ENCODE data around the gene C22orf31.

Gene C22orf31

GRCh38 chr22:29082826-29083545, 21.4 kb upstream of the C22orf31 start:
- peak overlapping the region; percentile 59 for H3K27ac ChIP-seq (ENCODE audit: low read depth, low read length)
- H3K9ac ChIP-seq (ENCODE audit: low read length in 5 of 5) = peak overlapping the region in 1 of 5 donors; percentile 69
- H3K4me1 ChIP-seq (ENCODE audit: control insufficient read depth in 5 of 5, insufficient read depth in 5 of 5, low read length in 5 of 5) = peaks cover 0 to 50% (median 13%) of the 10 kb centered on the region in 5 donors
- no peaks in the 10 kb centered on the region for H3K9me3 ChIP-seq (ENCODE audit: control insufficient read depth in 5 of 5, low read length in 5 of 5)
- H3K4me3 ChIP-seq (ENCODE audit: low read depth in 1 of 5, low read length in 5 of 5) = no peak overlapping the region
- no peaks in the 10 kb centered on the region for H3K36me3 ChIP-seq (ENCODE audit: control insufficient read depth in 5 of 5, insufficient read depth in 5 of 5, low read length in 5 of 5)
- no peaks in the 10 kb centered on the region for H3K27me3 ChIP-seq (ENCODE audit: control insufficient read depth in 5 of 5, insufficient read depth in 4 of 5, low read length in 5 of 5)

DNA sequence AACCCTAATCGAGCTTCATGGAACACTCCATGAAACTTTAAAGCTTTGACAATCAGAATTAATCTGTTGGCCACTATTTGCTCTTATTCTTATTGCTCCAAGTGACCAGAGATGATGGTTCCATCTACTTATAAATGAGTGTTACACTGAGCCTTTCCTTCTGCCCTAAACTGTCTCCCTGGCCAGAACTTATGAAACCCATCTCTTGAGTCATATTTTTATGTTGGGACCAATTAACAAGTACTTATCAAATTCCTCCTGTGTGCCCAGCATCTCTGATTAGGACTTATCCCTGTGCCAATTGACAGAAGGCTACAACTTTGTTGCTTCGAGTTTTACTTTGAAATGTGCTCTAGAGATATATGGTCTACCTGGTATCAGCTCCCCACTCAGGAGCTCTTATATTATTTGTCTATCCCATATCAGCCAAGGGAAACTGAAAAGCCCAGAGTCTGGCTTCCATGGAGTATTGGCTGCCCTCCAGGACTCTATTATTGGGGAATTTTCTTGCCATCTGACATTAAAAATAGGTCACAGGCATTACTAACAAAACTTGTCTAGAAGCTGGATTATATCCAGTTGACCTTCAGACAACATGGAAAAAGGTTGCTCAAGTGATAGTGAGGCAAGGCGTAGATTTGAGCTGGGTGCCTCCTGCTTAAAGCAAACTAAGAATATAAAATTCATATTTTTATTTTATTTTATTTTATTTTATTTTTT, 20.0 kb upstream of the C22orf31 start:
- H3K27ac ChIP-seq (ENCODE audit: low read depth, low read length) = peak overlapping the region; percentile 43
- peak overlapping the region in 1 of 5 donors; percentile 69 for H3K9ac ChIP-seq (ENCODE audit: low read length in 5 of 5)
- H3K9me3 ChIP-seq (ENCODE audit: control insufficient read depth in 5 of 5, low read length in 5 of 5) = no peaks in the 10 kb centered on the region
- no peaks in the 10 kb centered on the region for H3K27me3 ChIP-seq (ENCODE audit: control insufficient read depth in 5 of 5, insufficient read depth in 4 of 5, low read length in 5 of 5)
- peaks cover 0 to 50% (median 13%) of the 10 kb centered on the region in 5 donors for H3K4me1 ChIP-seq (ENCODE audit: control insufficient read depth in 5 of 5, insufficient read depth in 5 of 5, low read length in 5 of 5)
- no peak overlapping the region for H3K4me3 ChIP-seq (ENCODE audit: low read depth in 1 of 5, low read length in 5 of 5)
- H3K36me3 ChIP-seq (ENCODE audit: control insufficient read depth in 5 of 5, insufficient read depth in 5 of 5, low read length in 5 of 5) = no peaks in the 10 kb centered on the region

GRCh38 chr22:29080106-29080975, 18.7 kb upstream of the C22orf31 start:
- Histone ChIP-seq H3K27ac (ENCODE audit: low read depth, low read length) (peak overlapping the region; percentile 43), H3K36me3 (ENCODE audit: control insufficient read depth in 5 of 5, insufficient read depth in 5 of 5, low read length in 5 of 5) (no peaks in the 10 kb centered on the region), H3K9ac (ENCODE audit: low read length in 5 of 5) (no peak overlapping the region), H3K4me1 (ENCODE audit: control insufficient read depth in 5 of 5, insufficient read depth in 5 of 5, low read length in 5 of 5) (peaks cover 0 to 50% (median 13%) of the 10 kb centered on the region in 5 donors), H3K27me3 (ENCODE audit: control insufficient read depth in 5 of 5, insufficient read depth in 4 of 5, low read length in 5 of 5) (no peaks in the 10 kb centered on the region), H3K4me3 (ENCODE audit: low read depth in 1 of 5, low read length in 5 of 5) (no peak overlapping the region), H3K9me3 (ENCODE audit: control insufficient read depth in 5 of 5, low read length in 5 of 5) (no peaks in the 10 kb centered on the region)

DNA sequence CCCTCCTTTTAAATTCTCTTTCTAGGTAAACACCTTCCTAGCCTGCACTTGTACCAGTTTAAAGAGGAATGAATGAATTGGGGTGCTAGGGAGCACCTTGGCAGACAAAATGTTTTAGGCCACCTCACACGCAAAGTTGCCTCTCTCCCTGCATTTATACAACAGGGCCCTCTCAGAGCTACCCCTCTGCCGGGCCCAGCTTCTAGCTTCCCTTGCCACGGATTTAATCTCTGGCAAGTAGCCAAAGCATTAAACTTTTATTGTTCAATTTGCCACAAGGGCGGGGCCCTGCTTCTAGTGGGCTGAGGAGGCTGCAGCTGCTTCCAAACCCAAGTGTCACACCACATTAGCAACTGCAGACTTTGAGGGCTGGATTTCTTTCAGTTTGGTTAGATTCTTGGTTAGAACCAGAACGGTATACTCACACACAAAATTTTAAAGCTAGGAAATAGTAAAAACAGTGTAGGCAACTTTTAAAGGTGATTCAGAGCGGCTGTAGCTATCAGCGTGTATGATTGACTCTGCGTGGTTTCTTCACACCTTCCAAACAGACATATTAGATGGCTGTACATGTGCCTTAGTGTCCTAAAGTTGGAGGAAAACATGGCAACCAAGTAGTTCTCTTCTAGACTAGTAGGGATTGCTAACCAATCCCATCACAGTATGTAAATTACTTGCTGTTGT, 17.7 kb upstream of the C22orf31 start:
- H3K27ac ChIP-seq (ENCODE audit: low read depth, low read length) = no peak overlapping the region

GRCh38 chr22:29078869-29079207, 17.2 kb upstream of the C22orf31 start:
- H3K9me3 ChIP-seq (ENCODE audit: control insufficient read depth in 5 of 5, low read length in 5 of 5) = no peaks in the 10 kb centered on the region
- peaks cover 0 to 51% (median 19%) of the 10 kb centered on the region in 5 donors for H3K4me1 ChIP-seq (ENCODE audit: control insufficient read depth in 5 of 5, insufficient read depth in 5 of 5, low read length in 5 of 5)
- no peaks in the 10 kb centered on the region for H3K27me3 ChIP-seq (ENCODE audit: control insufficient read depth in 5 of 5, insufficient read depth in 4 of 5, low read length in 5 of 5)
- H3K36me3 ChIP-seq (ENCODE audit: control insufficient read depth in 5 of 5, insufficient read depth in 5 of 5, low read length in 5 of 5) = no peaks in the 10 kb centered on the region
- no peak overlapping the region for H3K4me3 ChIP-seq (ENCODE audit: low read depth in 1 of 5, low read length in 5 of 5)
- H3K9ac ChIP-seq (ENCODE audit: low read length in 5 of 5) = no peak overlapping the region
- H3K27ac ChIP-seq (ENCODE audit: low read depth, low read length) = no peak overlapping the region

More for the DNA sequence above, 17.7 kb upstream of the C22orf31 start:
- no peaks in the 10 kb centered on the region for H3K27me3 ChIP-seq (ENCODE audit: control insufficient read depth in 5 of 5, insufficient read depth in 4 of 5, low read length in 5 of 5)
- H3K4me3 ChIP-seq (ENCODE audit: low read depth in 1 of 5, low read length in 5 of 5) = no peak overlapping the region
- no peak overlapping the region for H3K9ac ChIP-seq (ENCODE audit: low read length in 5 of 5)
- no peaks in the 10 kb centered on the region for H3K36me3 ChIP-seq (ENCODE audit: control insufficient read depth in 5 of 5, insufficient read depth in 5 of 5, low read length in 5 of 5)
- H3K9me3 ChIP-seq (ENCODE audit: control insufficient read depth in 5 of 5, low read length in 5 of 5) = no peaks in the 10 kb centered on the region
- H3K4me1 ChIP-seq (ENCODE audit: control insufficient read depth in 5 of 5, insufficient read depth in 5 of 5, low read length in 5 of 5) = peaks cover 0 to 51% (median 14%) of the 10 kb centered on the region in 5 donors

DNA sequence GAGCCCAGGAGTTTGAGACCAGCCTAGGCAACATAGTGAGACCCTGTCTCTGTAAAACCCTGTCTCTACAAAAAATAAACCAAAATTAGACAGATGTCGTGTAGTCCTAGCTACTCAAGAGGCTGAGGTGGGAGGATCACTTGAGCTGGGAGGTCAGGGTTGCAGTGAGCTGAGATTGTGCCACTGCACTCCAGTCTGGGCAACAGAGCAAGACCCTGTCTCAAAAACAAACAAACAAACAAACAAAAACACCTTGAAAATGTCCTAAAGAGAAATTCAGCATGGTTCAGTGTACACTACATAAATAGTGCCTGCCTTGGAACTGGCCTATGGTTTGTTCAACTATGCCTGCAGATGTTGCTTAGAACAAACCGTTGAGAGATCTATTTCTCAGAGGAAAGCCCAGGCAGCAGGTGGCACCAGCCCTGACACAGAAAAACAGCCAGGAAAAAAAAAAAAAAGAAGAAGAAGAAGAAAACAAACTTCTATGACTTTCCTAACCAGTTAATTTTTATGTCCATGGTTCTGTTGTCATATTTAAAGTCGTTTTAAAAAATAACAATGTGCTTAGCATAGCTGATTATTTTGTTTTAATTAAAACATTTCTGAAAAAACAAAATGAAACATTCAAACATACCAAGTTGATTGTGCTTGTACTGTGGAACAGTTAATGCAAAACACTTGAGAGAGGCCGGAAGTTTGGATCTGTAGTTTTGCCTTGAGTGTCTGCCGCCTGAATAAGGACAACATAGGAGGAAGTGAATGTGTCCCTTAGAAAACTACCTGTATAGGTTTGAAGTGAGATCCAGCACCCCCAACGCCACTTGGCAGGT, 16.6 kb upstream of the C22orf31 start:
- no peak overlapping the region for H3K4me3 ChIP-seq (ENCODE audit: low read depth in 1 of 5, low read length in 5 of 5)
- H3K4me1 ChIP-seq (ENCODE audit: control insufficient read depth in 5 of 5, insufficient read depth in 5 of 5, low read length in 5 of 5) = peaks cover 0 to 52% (median 24%) of the 10 kb centered on the region in 5 donors
- H3K9ac ChIP-seq (ENCODE audit: low read length in 5 of 5) = no peak overlapping the region
- no peaks in the 10 kb centered on the region for H3K9me3 ChIP-seq (ENCODE audit: control insufficient read depth in 5 of 5, low read length in 5 of 5)
- H3K27ac ChIP-seq (ENCODE audit: low read depth, low read length) = no peak overlapping the region
- H3K27me3 ChIP-seq (ENCODE audit: control insufficient read depth in 5 of 5, insufficient read depth in 4 of 5, low read length in 5 of 5) = no peaks in the 10 kb centered on the region
- no peaks in the 10 kb centered on the region for H3K36me3 ChIP-seq (ENCODE audit: control insufficient read depth in 5 of 5, insufficient read depth in 5 of 5, low read length in 5 of 5)

GRCh38 chr22:29074276-29074772, 12.7 kb upstream of the C22orf31 start:
- no peaks in the 10 kb centered on the region for H3K9me3 ChIP-seq (ENCODE audit: control insufficient read depth in 5 of 5, low read length in 5 of 5)
- H3K27me3 ChIP-seq (ENCODE audit: control insufficient read depth in 5 of 5, insufficient read depth in 4 of 5, low read length in 5 of 5) = peaks cover 0 to 8% (median 4%) of the 10 kb centered on the region in 5 donors
- H3K27ac ChIP-seq (ENCODE audit: low read depth, low read length) = peak overlapping the region; percentile 41
- H3K36me3 ChIP-seq (ENCODE audit: control insufficient read depth in 5 of 5, insufficient read depth in 5 of 5, low read length in 5 of 5) = no peaks in the 10 kb centered on the region
- H3K4me1 ChIP-seq (ENCODE audit: control insufficient read depth in 5 of 5, insufficient read depth in 5 of 5, low read length in 5 of 5) = peaks cover 0 to 35% (median 34%) of the 10 kb centered on the region in 5 donors
- H3K9ac ChIP-seq (ENCODE audit: low read length in 5 of 5) = peak overlapping the region in 3 of 5 donors; percentile 66 to 80 (median 71)
- peak overlapping the region; percentile 70 to 82 (median 72) for H3K4me3 ChIP-seq (ENCODE audit: low read depth in 1 of 5, low read length in 5 of 5)

- Histone ChIP-seq H3K27me3 (ENCODE audit: control insufficient read depth in 5 of 5, insufficient read depth in 4 of 5, low read length in 5 of 5) (peaks cover 0 to 12% (median 4%) of the 10 kb centered on the region in 5 donors), H3K9me3 (ENCODE audit: control insufficient read depth in 5 of 5, low read length in 5 of 5) (no peaks in the 10 kb centered on the region), H3K27ac (ENCODE audit: low read depth, low read length) (peak overlapping the region; percentile 41), H3K4me1 (ENCODE audit: control insufficient read depth in 5 of 5, insufficient read depth in 5 of 5, low read length in 5 of 5) (peaks cover 0 to 34% (median 30%) of the 10 kb centered on the region in 5 donors), H3K9ac (ENCODE audit: low read length in 5 of 5) (peak overlapping the region in 4 of 5 donors; percentile 66 to 80 (median 72)), H3K4me3 (ENCODE audit: low read depth in 1 of 5, low read length in 5 of 5) (peak overlapping the region; percentile 70 to 82 (median 72)), H3K36me3 (ENCODE audit: control insufficient read depth in 5 of 5, insufficient read depth in 5 of 5, low read length in 5 of 5) (no peaks in the 10 kb centered on the region)
Observed at GRCh38 chr22:29073618-29074275, 12.1 kb upstream of the C22orf31 start.
